GM12874 (cell line): ENCODE measurements around the gene CAPN14.

Experiments
- CTCF ChIP-seq: IDR thresholded peaks from 2 replicates; pipeline ENCODE4 v1.5.1; 2011; ENCODE audit warnings: low read depth, mild to moderate bottlenecking, control low read depth, low read length, moderate library complexity; ENCODE audit not compliant: insufficient read depth

CAPN14 gene

GRCh38 chr2:31240381-31241365 lies 23.4 kb upstream of the CAPN14 start:
- no peak for TF ChIP-seq CTCF

- TF ChIP-seq CTCF: no peak
Measured at GRCh38 chr2:31239593-31240177, 22.4 kb upstream of the CAPN14 start.

- TF ChIP-seq CTCF: no peak
Measured at GRCh38 chr2:31238906-31239592, 21.7 kb upstream of the CAPN14 start.

- TF ChIP-seq CTCF: no peak
Measured at GRCh38 chr2:31238126-31238905, 21.0 kb upstream of the CAPN14 start.

GRCh38 chr2:31237348-31238017 lies 20.2 kb upstream of the CAPN14 start:
- no peak for TF ChIP-seq CTCF

GRCh38 chr2:31236433-31237205 lies 19.3 kb upstream of the CAPN14 start:
- TF ChIP-seq CTCF: no peak
